ENCODE data around the gene MRPL24. TPM values are rescaled to one million over a fixed set of nuclear protein-coding genes. Genes with fewer than 3 reads are reported as not detected.

The MRPL24 gene
- total RNA-seq, 2 donors from 2014 or later = 45.9 to 67.8 TPM

GRCh38 chr1:156754219-156754618 is 13.3 kb upstream of the MRPL24 start:
- ATAC-seq (replicated peaks in 1 of 2) = no peak
- DNase-seq = no peak
- no peak overlapping the region for H3K27ac Mint-ChIP-seq
- H3K9me3 Mint-ChIP-seq = no peaks in the 10 kb centered on the region
- H3K27me3 Mint-ChIP-seq (ENCODE audit: low read depth) = no peaks in the 10 kb centered on the region
- H3K36me3 Mint-ChIP-seq (ENCODE audit: insufficient read depth in 2 of 2) = peaks cover 2 to 10% of the 10 kb centered on the region in 2 donors
- no peak overlapping the region for H3K4me3 Mint-ChIP-seq
- H3K4me1 Mint-ChIP-seq (ENCODE audit: low read depth) = peaks cover 20% of the 10 kb centered on the region

DNA sequence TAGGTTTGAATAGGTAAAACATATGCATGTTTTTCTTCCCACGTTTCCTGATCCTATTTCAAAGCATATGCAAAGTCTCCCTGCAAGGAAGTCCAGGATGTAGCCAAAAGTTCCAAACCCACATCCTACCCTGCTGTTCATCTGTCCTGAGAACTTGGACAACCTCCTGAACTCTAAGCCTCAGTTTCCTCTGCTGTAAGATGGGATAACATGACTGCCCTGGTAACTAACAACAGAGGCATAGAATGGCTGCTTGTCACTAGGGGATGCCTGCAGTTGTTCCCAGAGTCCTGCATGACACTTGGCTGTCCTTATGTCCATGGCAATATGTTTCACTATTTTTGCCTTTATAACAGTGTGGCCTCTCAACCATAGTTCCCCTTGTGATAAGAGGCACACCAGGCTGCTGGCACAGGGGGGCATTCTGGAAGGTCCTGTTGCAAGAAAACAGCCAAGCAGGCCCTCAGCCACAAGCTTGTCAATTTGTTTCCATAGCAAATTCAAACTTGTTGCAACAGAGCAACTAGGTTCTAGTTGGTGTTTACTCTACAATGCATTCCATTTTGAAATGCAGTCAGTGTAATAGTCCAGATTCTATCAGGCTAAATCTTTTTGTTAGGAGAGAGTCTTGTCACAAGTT is 12.1 kb upstream of the MRPL24 start:
- peaks cover 4 to 10% of the 10 kb centered on the region in 2 donors for H3K36me3 Mint-ChIP-seq (ENCODE audit: insufficient read depth in 2 of 2)
- DNase-seq = no peak
- H3K4me3 Mint-ChIP-seq = peak overlapping the region; percentile 85 to 93
- H3K27ac Mint-ChIP-seq = peak overlapping the region; percentile 93
- no peak for ATAC-seq (replicated peaks in 1 of 2)
- H3K27me3 Mint-ChIP-seq (ENCODE audit: low read depth) = no peaks in the 10 kb centered on the region
- no peaks in the 10 kb centered on the region for H3K9me3 Mint-ChIP-seq
- H3K4me1 Mint-ChIP-seq (ENCODE audit: low read depth) = peaks cover 32% of the 10 kb centered on the region

DNA sequence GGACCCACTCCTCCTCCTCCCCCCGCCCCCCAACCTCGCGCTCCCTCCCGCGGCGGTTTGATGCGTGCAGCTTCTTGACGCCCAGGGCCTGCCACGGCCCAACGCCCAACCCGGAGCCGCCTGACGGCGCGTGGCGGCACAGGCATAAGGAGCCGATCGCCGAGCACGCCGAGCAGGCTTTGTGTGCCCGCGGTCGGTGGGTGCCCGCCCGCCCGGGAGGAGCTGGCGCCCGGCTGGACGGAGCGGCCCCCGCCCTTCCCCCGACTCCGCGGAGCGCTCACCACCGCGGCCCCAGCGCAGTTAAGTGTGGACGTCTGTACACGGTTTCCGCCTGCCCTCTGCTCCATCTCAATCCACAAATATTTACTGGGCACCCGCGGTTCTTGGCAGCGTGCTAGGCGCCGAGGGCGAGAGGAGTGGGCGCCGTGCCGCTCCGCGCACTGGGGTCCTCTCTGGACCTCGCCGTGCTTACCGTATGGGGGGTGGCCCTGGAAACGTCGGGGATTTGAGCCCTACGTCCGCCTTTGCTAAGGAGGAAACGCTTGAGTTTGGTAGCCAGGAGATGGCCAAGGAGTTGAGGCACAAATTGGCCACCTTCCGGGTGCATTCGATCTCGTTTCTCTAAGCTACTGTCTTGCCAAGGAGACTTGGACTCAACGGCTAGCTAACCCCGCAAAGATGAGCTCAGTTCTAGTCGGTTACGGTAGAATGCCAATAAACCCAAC is 11.0 kb upstream of the MRPL24 start:
- Mint-ChIP-seq H3K27ac (peak overlapping the region; percentile 93), H3K27me3 (ENCODE audit: low read depth) (no peaks in the 10 kb centered on the region), H3K4me1 (ENCODE audit: low read depth) (peaks cover 41% of the 10 kb centered on the region), H3K9me3 (no peaks in the 10 kb centered on the region), H3K36me3 (ENCODE audit: insufficient read depth in 2 of 2) (peaks cover 4 to 10% of the 10 kb centered on the region in 2 donors), H3K4me3 (peak overlapping the region; percentile 85 to 93)
- DNase-seq (peak; percentile 95 to 96), ATAC-seq (replicated peaks in 1 of 2) (peak; percentile 87 to 91)

DNA sequence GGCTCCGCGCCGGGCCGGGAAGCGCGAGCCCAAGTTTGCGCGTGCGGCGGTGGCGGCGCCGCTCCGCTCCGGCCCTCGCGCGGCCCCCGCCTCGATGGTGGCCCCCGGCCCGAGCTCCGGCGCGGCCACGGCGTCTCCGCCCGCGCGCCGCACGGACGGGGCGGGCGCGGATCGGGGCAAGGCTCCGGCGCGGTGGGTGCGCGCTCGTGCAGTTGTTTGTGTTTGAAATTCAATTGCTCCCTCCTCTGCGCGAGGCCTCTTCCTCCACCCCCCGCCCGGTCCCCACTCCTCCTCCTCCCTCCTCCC is 10.5 kb upstream of the MRPL24 start, which contains the start of gene HDGF:
Gene HDGF (minus strand): TSS at position 225 of the 306 bp plus-strand sequence. CDS start 246 bp downstream, outside the sequence.
- Mint-ChIP-seq H3K27me3 (ENCODE audit: low read depth) (no peaks in the 10 kb centered on the region), H3K27ac (peak within 1 kb of the TSS; percentile 93), H3K36me3 (ENCODE audit: insufficient read depth in 2 of 2) (peaks cover 4 to 10% of the 10 kb centered on the region in 2 donors), H3K4me3 (peak within 1 kb of the TSS; percentile 89 to 93), H3K4me1 (ENCODE audit: low read depth) (peaks cover 46% of the 10 kb centered on the region), H3K9me3 (no peaks in the 10 kb centered on the region)
- ATAC-seq (replicated peaks in 1 of 2) (no peak), DNase-seq (no peak)

- peaks cover 6 to 10% of the 10 kb centered on the region in 2 donors for H3K36me3 Mint-ChIP-seq (ENCODE audit: insufficient read depth in 2 of 2)
- H3K9me3 Mint-ChIP-seq = no peaks in the 10 kb centered on the region
- H3K27ac Mint-ChIP-seq = peak overlapping the region; percentile 93
- no peaks in the 10 kb centered on the region for H3K27me3 Mint-ChIP-seq (ENCODE audit: low read depth)
- peaks cover 51% of the 10 kb centered on the region for H3K4me1 Mint-ChIP-seq (ENCODE audit: low read depth)
- peak overlapping the region; percentile 89 to 92 for H3K4me3 Mint-ChIP-seq
- DNase-seq (peak; percentile 50 to 55), ATAC-seq (replicated peaks in 1 of 2) (peak; percentile 25 to 37)
These were observed 10.0 kb upstream of the MRPL24 start for GRCh38 chr1:156750711-156751450.

GRCh38 chr1:156750191-156750672 is 9.3 kb upstream of the MRPL24 start:
- ATAC-seq (replicated peaks in 1 of 2) = peak; percentile 4 to 7
- peaks cover 58% of the 10 kb centered on the region for H3K4me1 Mint-ChIP-seq (ENCODE audit: low read depth)

GRCh38 chr1:156749419-156750118 is 8.7 kb upstream of the MRPL24 start:
- Mint-ChIP-seq H3K27ac (peak overlapping the region; percentile 93), H3K36me3 (ENCODE audit: insufficient read depth in 2 of 2) (peaks cover 12 to 13% of the 10 kb centered on the region in 2 donors), H3K27me3 (ENCODE audit: low read depth) (no peaks in the 10 kb centered on the region), H3K4me1 (ENCODE audit: low read depth) (peaks cover 60% of the 10 kb centered on the region), H3K9me3 (no peaks in the 10 kb centered on the region), H3K4me3 (peak overlapping the region; percentile 89 to 92)
- no peak for ATAC-seq (replicated peaks in 1 of 2)
- DNase-seq = no peak

More at GRCh38 chr1:156750191-156750672, 9.3 kb upstream of the MRPL24 start:
- no peaks in the 10 kb centered on the region for H3K27me3 Mint-ChIP-seq (ENCODE audit: low read depth)
- H3K36me3 Mint-ChIP-seq (ENCODE audit: insufficient read depth in 2 of 2) = peaks cover 12 to 13% of the 10 kb centered on the region in 2 donors
- peak overlapping the region; percentile 93 for H3K27ac Mint-ChIP-seq
- H3K9me3 Mint-ChIP-seq = no peaks in the 10 kb centered on the region
- peak; percentile 50 to 58 for DNase-seq
- H3K4me3 Mint-ChIP-seq = peak overlapping the region; percentile 89 to 92

DNA sequence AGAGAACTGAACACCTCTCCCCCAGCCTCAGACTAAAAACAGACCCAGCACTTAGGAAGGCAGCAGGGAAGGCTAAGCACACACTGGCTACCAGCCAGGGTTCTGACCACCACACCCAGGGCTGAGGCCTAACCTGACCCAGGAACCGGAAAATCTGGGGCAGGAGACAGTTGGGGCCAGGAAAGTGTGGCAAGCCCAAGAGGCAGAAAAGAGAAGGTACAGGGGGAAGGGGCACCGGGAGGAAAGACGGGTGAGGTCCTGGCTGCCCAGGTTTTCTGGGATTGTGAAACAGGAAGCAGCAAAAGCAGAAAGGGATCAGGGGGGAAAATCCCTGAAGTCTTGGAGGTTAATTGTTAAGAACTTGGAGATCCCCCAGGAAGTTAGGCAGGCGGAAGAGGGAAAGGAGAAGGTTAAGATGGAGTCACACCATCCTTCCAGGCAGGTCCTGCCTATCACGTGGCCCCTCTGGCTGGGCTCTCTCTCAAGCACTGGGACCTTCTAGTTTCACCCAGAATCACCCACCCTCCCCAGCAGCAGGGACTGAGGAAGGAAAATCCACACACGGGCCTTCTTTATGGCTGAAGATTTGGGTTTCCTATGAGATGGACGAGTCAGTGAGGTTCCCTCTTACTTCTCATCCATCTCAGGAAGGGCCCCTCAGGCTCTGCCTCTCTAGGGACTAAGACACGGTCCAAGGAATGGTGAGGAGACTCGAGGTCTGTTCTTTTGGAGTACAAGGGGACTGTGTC is 8.0 kb upstream of the MRPL24 start:
- peak overlapping the region; percentile 89 to 92 for H3K4me3 Mint-ChIP-seq
- peak in 1 of 2 donors; percentile 32 for DNase-seq
- H3K27ac Mint-ChIP-seq = peak overlapping the region; percentile 93
- ATAC-seq (replicated peaks in 1 of 2) = no peak
- no peaks in the 10 kb centered on the region for H3K9me3 Mint-ChIP-seq
- H3K4me1 Mint-ChIP-seq (ENCODE audit: low read depth) = peaks cover 61% of the 10 kb centered on the region
- H3K36me3 Mint-ChIP-seq (ENCODE audit: insufficient read depth in 2 of 2) = peaks cover 15% of the 10 kb centered on the region in 2 donors
- H3K27me3 Mint-ChIP-seq (ENCODE audit: low read depth) = no peaks in the 10 kb centered on the region

- Mint-ChIP-seq H3K9me3 (no peaks in the 10 kb centered on the region), H3K4me3 (peak overlapping the region; percentile 89 to 92), H3K36me3 (ENCODE audit: insufficient read depth in 2 of 2) (peaks cover 15 to 17% of the 10 kb centered on the region in 2 donors), H3K27ac (peak overlapping the region; percentile 93), H3K4me1 (ENCODE audit: low read depth) (peaks cover 59% of the 10 kb centered on the region), H3K27me3 (ENCODE audit: low read depth) (no peaks in the 10 kb centered on the region)
- ATAC-seq (replicated peaks in 1 of 2) = no peak
- no peak for DNase-seq
These were observed 7.1 kb upstream of the MRPL24 start for GRCh38 chr1:156747742-156748669.

GRCh38 chr1:156746728-156747631 is 6.1 kb upstream of the MRPL24 start:
- Mint-ChIP-seq H3K4me3 (peak overlapping the region; percentile 89 to 92), H3K4me1 (ENCODE audit: low read depth) (peaks cover 65% of the 10 kb centered on the region), H3K27ac (peak overlapping the region; percentile 93), H3K9me3 (no peaks in the 10 kb centered on the region), H3K36me3 (ENCODE audit: insufficient read depth in 2 of 2) (peaks cover 15 to 16% of the 10 kb centered on the region in 2 donors), H3K27me3 (ENCODE audit: low read depth) (no peaks in the 10 kb centered on the region)
- ATAC-seq (replicated peaks in 1 of 2) (no peak), DNase-seq (peak; percentile 43 to 49)

Data from activated T-cell treated with anti-CD3 and anti-CD28 coated beads, Interleukin-2, amount 50 U/mL, for 72 hours (primary cell).